ENCODE data around the gene BCAP29. TPM values are rescaled to one million over a fixed set of nuclear protein-coding genes. Genes with fewer than 3 reads are reported as not detected.

Gene BCAP29
- total RNA-seq, 1 donor from 2014 or later: 54.9 TPM

- Histone ChIP-seq H3K4me3 (ENCODE audit: insufficient read depth, low read depth, low read length) (no peak overlapping the region), H3K27me3 (ENCODE audit: insufficient read depth, low read length) (no peaks in the 10 kb centered on the region), H3K27ac (ENCODE audit: low read depth, low read length) (no peak overlapping the region), H3K9me3 (ENCODE audit: insufficient read depth, low read depth, low read length) (no peaks in the 10 kb centered on the region), H4K20me1 (ENCODE audit: insufficient read depth, low read length) (no peaks in the 10 kb centered on the region), H3K4me1 (ENCODE audit: insufficient read depth, low read length) (no peaks in the 10 kb centered on the region), H3K36me3 (ENCODE audit: insufficient read depth, low read length) (peaks cover 20% of the 10 kb centered on the region), H3K79me2 (ENCODE audit: insufficient read depth, low read length) (no peaks in the 10 kb centered on the region), H3K4me2 (ENCODE audit: low read length) (no peak overlapping the region), H3K9ac (ENCODE audit: low read length) (no peak overlapping the region), H2AFZ (ENCODE audit: low read depth, low read length) (no peak overlapping the region)
- H3K27me3 Mint-ChIP-seq (ENCODE audit: low read depth, unreplicated experiment): no peaks in the 10 kb centered on the region
- peaks cover 7% of the 10 kb centered on the region for H3K36me3 Mint-ChIP-seq (ENCODE audit: low read depth, unreplicated experiment)
- no peak overlapping the region for H3K27ac Mint-ChIP-seq (ENCODE audit: unreplicated experiment)
- no peak overlapping the region for H3K4me3 Mint-ChIP-seq (ENCODE audit: unreplicated experiment)
- TF ChIP-seq, protein P1, sequence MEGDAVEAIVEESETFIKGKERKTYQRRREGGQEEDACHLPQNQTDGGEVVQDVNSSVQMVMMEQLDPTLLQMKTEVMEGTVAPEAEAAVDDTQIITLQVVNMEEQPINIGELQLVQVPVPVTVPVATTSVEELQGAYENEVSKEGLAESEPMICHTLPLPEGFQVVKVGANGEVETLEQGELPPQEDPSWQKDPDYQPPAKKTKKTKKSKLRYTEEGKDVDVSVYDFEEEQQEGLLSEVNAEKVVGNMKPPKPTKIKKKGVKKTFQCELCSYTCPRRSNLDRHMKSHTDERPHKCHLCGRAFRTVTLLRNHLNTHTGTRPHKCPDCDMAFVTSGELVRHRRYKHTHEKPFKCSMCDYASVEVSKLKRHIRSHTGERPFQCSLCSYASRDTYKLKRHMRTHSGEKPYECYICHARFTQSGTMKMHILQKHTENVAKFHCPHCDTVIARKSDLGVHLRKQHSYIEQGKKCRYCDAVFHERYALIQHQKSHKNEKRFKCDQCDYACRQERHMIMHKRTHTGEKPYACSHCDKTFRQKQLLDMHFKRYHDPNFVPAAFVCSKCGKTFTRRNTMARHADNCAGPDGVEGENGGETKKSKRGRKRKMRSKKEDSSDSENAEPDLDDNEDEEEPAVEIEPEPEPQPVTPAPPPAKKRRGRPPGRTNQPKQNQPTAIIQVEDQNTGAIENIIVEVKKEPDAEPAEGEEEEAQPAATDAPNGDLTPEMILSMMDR (IDR thresholded peaks at IDR 0.05; ENCODE audit: insufficient read depth, low read depth, low read length): no peak
- no peak for TF ChIP-seq EZH2 (IDR thresholded peaks at IDR 0.05; ENCODE audit: insufficient read depth, low read length)
- FAIRE-seq (no peak), DNase-seq (ENCODE audit: low read depth) (no peak)
- H3K4me1 Mint-ChIP-seq (ENCODE audit: low read depth, unreplicated experiment): peaks cover 4% of the 10 kb centered on the region
- no peaks in the 10 kb centered on the region for H3K9me3 Mint-ChIP-seq (ENCODE audit: unreplicated experiment)
Observed at GRCh38 chr7:107613439-107613838, 33.4 kb downstream of the BCAP29 start.

GRCh38 chr7:107613948-107614347, 33.9 kb downstream of the BCAP29 start:
- Mint-ChIP-seq H3K36me3 (ENCODE audit: low read depth, unreplicated experiment) (peaks cover 7% of the 10 kb centered on the region), H3K4me1 (ENCODE audit: low read depth, unreplicated experiment) (peaks cover 4% of the 10 kb centered on the region), H3K27me3 (ENCODE audit: low read depth, unreplicated experiment) (no peaks in the 10 kb centered on the region), H3K4me3 (ENCODE audit: unreplicated experiment) (no peak overlapping the region), H3K27ac (ENCODE audit: unreplicated experiment) (peak overlapping the region; percentile 22), H3K9me3 (ENCODE audit: unreplicated experiment) (no peaks in the 10 kb centered on the region)
- no peak overlapping the region for H3K9ac ChIP-seq (ENCODE audit: low read length)
- FAIRE-seq (peak; percentile 13), DNase-seq (ENCODE audit: low read depth) (no peak)
- no peaks in the 10 kb centered on the region for H3K9me3 ChIP-seq (ENCODE audit: insufficient read depth, low read depth, low read length)
- H3K27ac ChIP-seq (ENCODE audit: low read depth, low read length): no peak overlapping the region
- no peak overlapping the region for H2AFZ ChIP-seq (ENCODE audit: low read depth, low read length)
- no peak overlapping the region for H3K4me3 ChIP-seq (ENCODE audit: insufficient read depth, low read depth, low read length)
- no peak overlapping the region for H3K4me2 ChIP-seq (ENCODE audit: low read length)
- H4K20me1 ChIP-seq (ENCODE audit: insufficient read depth, low read length): no peaks in the 10 kb centered on the region
- peaks cover 17% of the 10 kb centered on the region for H3K36me3 ChIP-seq (ENCODE audit: insufficient read depth, low read length)
- H3K79me2 ChIP-seq (ENCODE audit: insufficient read depth, low read length): no peaks in the 10 kb centered on the region
- no peaks in the 10 kb centered on the region for H3K4me1 ChIP-seq (ENCODE audit: insufficient read depth, low read length)
- H3K27me3 ChIP-seq (ENCODE audit: insufficient read depth, low read length): no peaks in the 10 kb centered on the region
- TF ChIP-seq, protein P1 (IDR thresholded peaks at IDR 0.05; ENCODE audit: insufficient read depth, low read depth, low read length): no peak

GRCh38 chr7:107614425-107614824, 34.4 kb downstream of the BCAP29 start:
- H3K9me3 ChIP-seq (ENCODE audit: insufficient read depth, low read depth, low read length): no peaks in the 10 kb centered on the region
- H3K4me1 Mint-ChIP-seq (ENCODE audit: low read depth, unreplicated experiment): peaks cover 4% of the 10 kb centered on the region
- no peak overlapping the region for H3K9ac ChIP-seq (ENCODE audit: low read length)
- H3K4me3 Mint-ChIP-seq (ENCODE audit: unreplicated experiment): no peak overlapping the region
- H3K4me1 ChIP-seq (ENCODE audit: insufficient read depth, low read length): no peaks in the 10 kb centered on the region
- peaks cover 7% of the 10 kb centered on the region for H3K36me3 Mint-ChIP-seq (ENCODE audit: low read depth, unreplicated experiment)
- TF ChIP-seq, protein P1 (IDR thresholded peaks at IDR 0.05; ENCODE audit: insufficient read depth, low read depth, low read length): no peak
- no peak for TF ChIP-seq EZH2 (IDR thresholded peaks at IDR 0.05; ENCODE audit: insufficient read depth, low read length)
- H3K27ac ChIP-seq (ENCODE audit: low read depth, low read length): no peak overlapping the region
- H3K79me2 ChIP-seq (ENCODE audit: insufficient read depth, low read length): no peaks in the 10 kb centered on the region
- no peaks in the 10 kb centered on the region for H3K27me3 Mint-ChIP-seq (ENCODE audit: low read depth, unreplicated experiment)
- H3K4me3 ChIP-seq (ENCODE audit: insufficient read depth, low read depth, low read length): no peak overlapping the region
- no peak overlapping the region for H3K4me2 ChIP-seq (ENCODE audit: low read length)
- no peaks in the 10 kb centered on the region for H3K9me3 Mint-ChIP-seq (ENCODE audit: unreplicated experiment)
- DNase-seq (ENCODE audit: low read depth): peak; percentile 80
- H3K27me3 ChIP-seq (ENCODE audit: insufficient read depth, low read length): no peaks in the 10 kb centered on the region
- H3K27ac Mint-ChIP-seq (ENCODE audit: unreplicated experiment): peak overlapping the region; percentile 22
- peaks cover 17% of the 10 kb centered on the region for H3K36me3 ChIP-seq (ENCODE audit: insufficient read depth, low read length)
- H4K20me1 ChIP-seq (ENCODE audit: insufficient read depth, low read length): no peaks in the 10 kb centered on the region
- no peak overlapping the region for H2AFZ ChIP-seq (ENCODE audit: low read depth, low read length)
- FAIRE-seq: peak; percentile 54

All from astrocyte (in vitro differentiated cells and primary cell).